CD4-positive, alpha-beta T cell (primary cell): ENCODE data around the gene REEP6. TPM values are rescaled to one million over a fixed set of nuclear protein-coding genes. Genes with fewer than 3 reads are reported as not detected.
A peak's percentile ranks its signal among the peaks of the same experiment; 100 is the strongest.

ENCODE experiments used
- ATAC-seq: fragments of 200-7000 bp; cut with Tn5 transposase; one replicate; pipeline ENCODE4 v1.10.0; 2022; ENCODE audit warnings: mild to moderate bottlenecking; ENCODE audit not compliant: poor library complexity
- CTCF ChIA-PET: fragments of 350-600 bp; sonication (Branson Sonifier 250); formaldehyde crosslinking; loops from one replicate; lab custom pipeline; 2021; ENCODE audit warnings: antibody characterized with exemption, inconsistent platforms; lab: Charles Lee
- POLR2A ChIA-PET: fragments of 350-600 bp; sonication (Branson Sonifier 250); formaldehyde crosslinking; loops from one replicate; lab custom pipeline; 2021; ENCODE audit warnings: antibody characterized with exemption, inconsistent platforms; lab: Charles Lee
- DNase-seq, 14 experiments: peaks; one replicate each; pipeline ENCODE4 v3.0.0-alpha.2; 2013 to 2020; ENCODE audit warnings: mixed read lengths in 2 of 14
- H3K27ac ChIP-seq, 2 donors: one replicate each; pipeline versions ENCODE4 v1.5.1 to v1.7.0; 2013; ENCODE audit warnings: low read length in 2 of 2, low read depth in 1 of 2, mild to moderate bottlenecking in 1 of 2
- H3K27me3 ChIP-seq, 2 experiments: 1 replicate in 1 of 2; 2 replicates in 1 of 2; pipeline versions ENCODE4 v1.6.1 to v1.7.0; 2013; ENCODE audit warnings: low read length in 2 of 2, control low read depth in 1 of 2, mild to moderate bottlenecking in 1 of 2, moderate library complexity in 1 of 2; ENCODE audit not compliant: insufficient read depth in 2 of 2, control insufficient read depth in 1 of 2
- H3K36me3 ChIP-seq: one replicate; pipeline ENCODE4 v1.6.1; 2013; ENCODE audit warnings: low read length, control low read depth; ENCODE audit not compliant: insufficient read depth
- H3K4me1 ChIP-seq: one replicate; pipeline ENCODE4 v1.6.1; 2013; ENCODE audit warnings: low read length, control low read depth; ENCODE audit not compliant: insufficient read depth
- H3K4me3 ChIP-seq: one replicate; pipeline ENCODE4 v1.5.1; 2013; ENCODE audit warnings: mild to moderate bottlenecking, low read length, moderate library complexity
- H3K9me3 ChIP-seq, 2 experiments: 1 replicate in 1 of 2; 2 replicates in 1 of 2; pipeline versions ENCODE4 v1.6.1 to v1.7.0; 2013; ENCODE audit warnings: low read length in 2 of 2, mild to moderate bottlenecking in 2 of 2, control low read depth in 1 of 2, moderate library complexity in 1 of 2; ENCODE audit not compliant: control insufficient read depth in 1 of 2, insufficient read depth in 1 of 2
- H3K27ac Mint-ChIP-seq: one replicate; pipeline ENCODE4 v1.8.0; 2020; ENCODE audit warnings: mixed read lengths
- H3K27me3 Mint-ChIP-seq: one replicate; pipeline ENCODE4 v1.8.0; 2021; ENCODE audit warnings: mixed read lengths
- H3K36me3 Mint-ChIP-seq: one replicate; pipeline ENCODE4 v1.8.0; 2021; ENCODE audit warnings: low read depth, mixed read lengths
- H3K4me1 Mint-ChIP-seq: one replicate; pipeline ENCODE4 v1.8.0; 2021; ENCODE audit warnings: low read depth, mixed read lengths
- H3K4me3 Mint-ChIP-seq: one replicate; pipeline ENCODE4 v1.8.0; 2020; ENCODE audit warnings: mild to moderate bottlenecking, mixed read lengths
- H3K9me3 Mint-ChIP-seq: one replicate; pipeline ENCODE4 v1.8.0; 2020; ENCODE audit warnings: mixed read lengths
- intact Hi-C, 2 experiments: fragments of 100-400 bp; cut with DNase I in 1 of 2; cut with micrococcal nuclease in 1 of 2; formaldehyde crosslinking; loops; one replicate each; pipeline versions ENCODE4 v1.15.1 to v1.9.0; 2023 to 2025; cut with DNase I, micrococcal nuclease
- total RNA-seq, 174 experiments: library from RNA in 2 of 174; stranded (reverse) in 2 of 174; gene quantifications; one replicate each; pipeline ENCODE4 v1.2.3 and lab custom pipeline; 2021 to 2026
- TF ChIP-seq, protein P1 (sequence below): fragments of 200-600 bp; IDR thresholded peaks from one replicate; pipeline ENCODE4 v1.8.0; 2022; ENCODE audit warnings: antibody characterized with exemption, mild to moderate bottlenecking

Gene REEP6
- total RNA-seq, 2 experiments from 2014 or later = 2.2 to 2.8 TPM

GRCh38 chr19:1513499-1514294 is 22.7 kb downstream of the REEP6 start:
- ATAC-seq = peak; percentile 70
- Mint-ChIP-seq H3K36me3 (no peaks in the 10 kb centered on the region), H3K27me3 (peaks cover 13% of the 10 kb centered on the region), H3K9me3 (no peaks in the 10 kb centered on the region), H3K4me3 (peak overlapping the region; percentile 34), H3K4me1 (peaks cover 13% of the 10 kb centered on the region), H3K27ac (no peak overlapping the region)
- peak; percentile 53 to 83 (median 64) for DNase-seq
- no peaks in the 10 kb centered on the region for H3K27me3 ChIP-seq
- H3K4me3 ChIP-seq = peak overlapping the region; percentile 25
- peaks cover 0 to 22% of the 10 kb centered on the region in 2 experiments for H3K9me3 ChIP-seq
- H3K27ac ChIP-seq = no peak overlapping the region
- no peaks in the 10 kb centered on the region for H3K36me3 ChIP-seq
- peaks cover 26% of the 10 kb centered on the region for H3K4me1 ChIP-seq
- CTCF ChIA-PET = interaction anchor here (1.2 kb wide), 1 partner anchor 42 kb away, joined by 5 read pairs; no protein-coding TSS in a partner anchor
- intact Hi-C loops = loop anchor here (1.0 to 5.0 kb wide), 5 partner anchors 36 to 234 kb away; partner anchors contain the start of genes RPS15 (in 2 of the 2) and C19orf25 (in 1 of the 2)
- POLR2A ChIA-PET = no interaction called here
- TF ChIP-seq, protein P1, sequence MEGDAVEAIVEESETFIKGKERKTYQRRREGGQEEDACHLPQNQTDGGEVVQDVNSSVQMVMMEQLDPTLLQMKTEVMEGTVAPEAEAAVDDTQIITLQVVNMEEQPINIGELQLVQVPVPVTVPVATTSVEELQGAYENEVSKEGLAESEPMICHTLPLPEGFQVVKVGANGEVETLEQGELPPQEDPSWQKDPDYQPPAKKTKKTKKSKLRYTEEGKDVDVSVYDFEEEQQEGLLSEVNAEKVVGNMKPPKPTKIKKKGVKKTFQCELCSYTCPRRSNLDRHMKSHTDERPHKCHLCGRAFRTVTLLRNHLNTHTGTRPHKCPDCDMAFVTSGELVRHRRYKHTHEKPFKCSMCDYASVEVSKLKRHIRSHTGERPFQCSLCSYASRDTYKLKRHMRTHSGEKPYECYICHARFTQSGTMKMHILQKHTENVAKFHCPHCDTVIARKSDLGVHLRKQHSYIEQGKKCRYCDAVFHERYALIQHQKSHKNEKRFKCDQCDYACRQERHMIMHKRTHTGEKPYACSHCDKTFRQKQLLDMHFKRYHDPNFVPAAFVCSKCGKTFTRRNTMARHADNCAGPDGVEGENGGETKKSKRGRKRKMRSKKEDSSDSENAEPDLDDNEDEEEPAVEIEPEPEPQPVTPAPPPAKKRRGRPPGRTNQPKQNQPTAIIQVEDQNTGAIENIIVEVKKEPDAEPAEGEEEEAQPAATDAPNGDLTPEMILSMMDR = peak; percentile 63

GRCh38 chr19:1514295-1514661 is 23.3 kb downstream of the REEP6 start:
- Mint-ChIP-seq H3K27me3 (peaks cover 13% of the 10 kb centered on the region), H3K4me1 (peaks cover 13% of the 10 kb centered on the region), H3K36me3 (no peaks in the 10 kb centered on the region), H3K27ac (no peak overlapping the region), H3K4me3 (no peak overlapping the region), H3K9me3 (no peaks in the 10 kb centered on the region)
- no peaks in the 10 kb centered on the region for H3K36me3 ChIP-seq
- H3K27ac ChIP-seq = no peak overlapping the region
- TF ChIP-seq, protein P1 = no peak
- POLR2A ChIA-PET = no interaction called here
- no peak overlapping the region for H3K4me3 ChIP-seq
- no peak for ATAC-seq
- intact Hi-C loops = loop anchor here (1.0 to 5.0 kb wide), 4 partner anchors 37 to 235 kb away; partner anchors contain the start of genes C19orf25 (in 1 of the 2) and RPS15 (in 1 of the 2)
- CTCF ChIA-PET = interaction anchor here (0.7 to 1.2 kb wide), 2 partner anchors 43 to 285 kb away, joined by 3 to 5 read pairs; no protein-coding TSS in a partner anchor
- no peaks in the 10 kb centered on the region for H3K27me3 ChIP-seq
- DNase-seq = no peak
- H3K9me3 ChIP-seq = peaks cover 0 to 21% of the 10 kb centered on the region in 2 experiments
- H3K4me1 ChIP-seq = peaks cover 26% of the 10 kb centered on the region

GRCh38 chr19:1514986-1515721 is 24.2 kb downstream of the REEP6 start:
- intact Hi-C loops = loop anchor here (1.0 to 5.0 kb wide), 4 partner anchors 38 to 236 kb away; partner anchors contain the start of genes C19orf25 (in 1 of the 2) and RPS15 (in 1 of the 2)
- H3K36me3 ChIP-seq = no peaks in the 10 kb centered on the region
- H3K4me3 ChIP-seq = no peak overlapping the region
- ChIA-PET CTCF (interaction anchor here (0.7 to 1.2 kb wide), 2 partner anchors 44 to 285 kb away, joined by 3 to 5 read pairs; no protein-coding TSS in a partner anchor), POLR2A (no interaction called here)
- TF ChIP-seq, protein P1 = no peak
- H3K27ac ChIP-seq = no peak overlapping the region
- ATAC-seq (no peak), DNase-seq (no peak)
- peaks cover 0 to 18% of the 10 kb centered on the region in 2 experiments for H3K9me3 ChIP-seq
- no peaks in the 10 kb centered on the region for H3K27me3 ChIP-seq
- no peak overlapping the region for H3K4me3 Mint-ChIP-seq
- H3K27ac Mint-ChIP-seq = no peak overlapping the region
- H3K27me3 Mint-ChIP-seq = peaks cover 9% of the 10 kb centered on the region
- H3K4me1 ChIP-seq = peaks cover 26% of the 10 kb centered on the region
- H3K4me1 Mint-ChIP-seq = peaks cover 13% of the 10 kb centered on the region
- H3K36me3 Mint-ChIP-seq = no peaks in the 10 kb centered on the region
- H3K9me3 Mint-ChIP-seq = no peaks in the 10 kb centered on the region
